Measurements from ENCODE around the gene MYRF.

The MYRF gene

GRCh38 chr11:61791737-61792309 lies 39.4 kb downstream of the MYRF start:
- FAIRE-seq (no peak), DNase-seq (ENCODE audit: extremely low spot score, insufficient read length, low read depth) (no peak)

GRCh38 chr11:61792310-61793082 lies 40.1 kb downstream of the MYRF start, which contains the start of the genes FEN1 and TMEM258:
Gene FEN1 (plus strand): TSS chr11:61792911. CDS start chr11:61795362, 2,451 bp downstream.
Gene TMEM258 (minus strand): TSS chr11:61792599. CDS start chr11:61792558, 41 bp downstream.
- peak; percentile 85 for DNase-seq (ENCODE audit: extremely low spot score, insufficient read length, low read depth)

DNA sequence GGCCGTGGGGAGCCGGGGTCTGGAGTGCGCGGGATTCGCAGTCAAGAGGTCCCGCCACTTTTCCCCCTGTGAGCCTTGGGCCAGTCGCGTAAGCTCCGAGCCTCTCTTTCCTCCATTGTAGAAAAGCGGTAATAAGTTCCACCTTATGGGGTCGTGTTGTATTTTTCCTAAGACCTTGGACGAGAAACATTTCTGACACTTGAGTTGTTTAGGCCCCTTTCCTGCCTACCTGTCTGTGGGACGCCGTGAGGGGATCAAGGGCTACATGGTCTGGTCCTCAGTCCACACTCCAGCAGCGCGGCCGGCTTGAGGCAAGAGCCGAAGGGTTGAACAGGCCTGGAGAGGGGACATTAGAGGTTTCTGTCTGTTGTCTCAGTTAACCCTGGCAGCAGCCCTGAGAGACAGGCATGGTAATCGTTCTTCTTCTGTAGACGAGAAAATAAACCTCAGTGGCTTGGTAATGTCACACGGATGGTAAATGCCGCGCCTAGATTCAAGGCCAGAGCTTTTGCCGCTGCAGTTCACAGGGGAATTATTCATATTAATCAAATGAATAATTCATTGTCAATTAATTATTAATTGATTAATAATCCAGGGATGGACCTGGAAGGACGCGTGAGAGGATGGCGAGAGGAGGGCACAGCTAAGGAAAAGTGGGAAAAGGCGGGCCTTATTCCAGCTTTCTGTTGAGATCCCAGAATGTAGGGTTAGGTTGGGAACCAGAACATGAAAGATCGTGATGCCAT lies 40.8 kb downstream of the MYRF start:
- FAIRE-seq, result no peak
- DNase-seq (ENCODE audit: extremely low spot score, insufficient read length, low read depth), result no peak

More at GRCh38 chr11:61792310-61793082, 40.1 kb downstream of the MYRF start, which contains the start of the genes FEN1 and TMEM258:
- FAIRE-seq, result peak; percentile 81

DNA sequence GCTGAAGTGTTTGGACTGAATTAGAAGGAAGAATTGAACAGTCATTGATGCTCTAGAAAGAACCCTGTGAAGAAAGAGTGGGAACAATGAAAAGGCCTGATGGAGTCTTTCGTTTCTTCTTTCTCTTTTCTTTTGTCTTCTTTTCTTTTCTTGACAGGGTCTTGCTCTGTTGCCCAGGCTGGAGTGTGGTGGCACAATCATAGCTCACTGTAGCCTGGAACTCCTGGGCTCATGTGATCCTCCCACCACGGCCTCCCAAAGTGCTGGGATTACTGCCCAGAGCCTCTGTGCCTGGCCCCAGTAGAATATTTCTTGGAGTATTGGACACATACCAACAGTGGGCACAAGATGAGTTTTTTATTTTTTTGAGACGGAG lies 41.4 kb downstream of the MYRF start:
- FAIRE-seq (no peak), DNase-seq (ENCODE audit: extremely low spot score, insufficient read length, low read depth) (no peak)

GRCh38 chr11:61794579-61794978 lies 42.1 kb downstream of the MYRF start:
- FAIRE-seq (no peak), DNase-seq (ENCODE audit: extremely low spot score, insufficient read length, low read depth) (no peak)

- DNase-seq (ENCODE audit: extremely low spot score, insufficient read length, low read depth), result no peak
- no peak for FAIRE-seq
Observed at GRCh38 chr11:61795459-61795858, 43.0 kb downstream of the MYRF start.

GRCh38 chr11:61795876-61796526 lies 43.6 kb downstream of the MYRF start:
- FAIRE-seq (no peak), DNase-seq (ENCODE audit: extremely low spot score, insufficient read length, low read depth) (no peak)

- FAIRE-seq (peak; percentile 72), DNase-seq (ENCODE audit: extremely low spot score, insufficient read length, low read depth) (peak; percentile 43)
Observed at GRCh38 chr11:61797263-61797944, 45.0 kb downstream of the MYRF start.

GRCh38 chr11:61799665-61800284 lies 47.3 kb downstream of the MYRF start:
- FAIRE-seq (no peak), DNase-seq (ENCODE audit: extremely low spot score, insufficient read length, low read depth) (no peak)

GRCh38 chr11:61800331-61801281 lies 48.2 kb downstream of the MYRF start:
- no peak for DNase-seq (ENCODE audit: extremely low spot score, insufficient read length, low read depth)
- no peak for FAIRE-seq

- FAIRE-seq, result no peak
Observed at GRCh38 chr11:61802605-61803004, 50.2 kb downstream of the MYRF start.

GRCh38 chr11:61803889-61804647 lies 51.6 kb downstream of the MYRF start:
- no peak for FAIRE-seq
- DNase-seq (ENCODE audit: extremely low spot score, insufficient read length, low read depth), result no peak

More at GRCh38 chr11:61802605-61803004, 50.2 kb downstream of the MYRF start:
- DNase-seq (ENCODE audit: extremely low spot score, insufficient read length, low read depth), result no peak

DNA sequence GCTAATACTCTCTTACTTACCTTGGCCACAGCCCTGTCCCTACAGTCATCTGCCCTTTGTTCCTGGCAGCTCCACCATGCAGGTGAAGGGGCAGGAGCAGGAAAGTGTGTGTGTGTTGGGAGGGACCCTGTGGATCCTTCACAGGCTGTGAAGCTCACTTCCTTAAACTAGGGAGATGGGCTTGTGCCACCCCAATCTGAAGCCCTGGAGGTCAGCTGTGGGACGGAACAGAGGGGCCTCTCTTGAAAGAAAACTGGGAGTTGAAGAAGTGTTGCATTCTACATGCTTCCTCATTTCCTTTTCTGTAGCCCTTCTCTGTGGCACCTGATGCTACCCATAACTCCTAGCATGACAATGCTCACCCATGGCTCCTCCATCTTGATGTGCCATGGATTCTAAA lies 52.7 kb downstream of the MYRF start:
- no peak for DNase-seq (ENCODE audit: extremely low spot score, insufficient read length, low read depth)
- no peak for FAIRE-seq

DNA sequence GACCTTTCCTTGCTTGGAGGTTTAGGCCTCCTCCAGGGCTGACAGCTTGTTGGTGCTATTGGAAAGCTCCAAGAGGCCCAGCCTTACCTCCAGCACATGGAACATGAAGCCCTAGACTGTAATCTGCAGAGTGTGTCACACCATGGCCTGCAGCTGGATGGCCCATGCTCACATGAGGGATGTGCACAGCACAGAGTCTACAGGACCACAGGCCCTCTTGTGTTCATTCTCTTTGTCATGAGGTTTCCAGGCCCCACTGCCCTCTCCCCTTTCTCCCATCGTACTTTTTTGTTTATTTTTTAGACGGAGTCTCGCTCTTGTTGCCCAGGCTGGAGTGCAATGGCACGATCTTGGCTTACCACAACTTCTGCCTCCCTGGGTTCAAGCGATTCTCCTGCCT lies 54.3 kb downstream of the MYRF start:
- FAIRE-seq, result no peak
- no peak for DNase-seq (ENCODE audit: extremely low spot score, insufficient read length, low read depth)

DNA sequence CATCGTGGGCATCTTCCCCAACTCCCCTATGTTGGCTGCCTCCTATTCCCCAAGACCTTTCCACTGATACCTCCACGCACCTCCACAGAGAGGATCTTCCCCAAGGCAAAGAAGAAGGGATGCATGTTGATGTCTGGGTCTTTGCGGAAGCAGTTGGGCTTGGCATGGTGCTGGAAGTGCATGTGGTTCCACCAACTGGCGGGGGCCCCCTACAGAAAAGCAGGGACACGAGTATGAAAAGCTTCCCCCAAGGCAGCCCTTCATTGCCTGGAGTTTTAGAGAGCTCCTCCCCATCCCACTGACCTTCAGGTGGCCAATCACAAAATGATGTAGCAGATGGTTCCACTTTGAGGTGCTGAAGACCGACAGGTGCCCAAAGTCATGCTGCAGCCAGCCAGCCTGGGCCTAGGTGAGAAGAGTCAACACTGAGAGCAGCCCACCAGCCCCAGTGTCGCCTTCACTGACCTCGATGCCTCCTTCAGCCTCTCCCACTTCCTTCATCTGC lies 58.3 kb downstream of the MYRF start:
- FAIRE-seq (no peak), DNase-seq (ENCODE audit: extremely low spot score, insufficient read length, low read depth) (no peak)

- FAIRE-seq, result no peak
- no peak for DNase-seq (ENCODE audit: extremely low spot score, insufficient read length, low read depth)
Observed at GRCh38 chr11:61811831-61812230, 59.4 kb downstream of the MYRF start.

- FAIRE-seq (no peak), DNase-seq (ENCODE audit: extremely low spot score, insufficient read length, low read depth) (no peak)
Observed at GRCh38 chr11:61812736-61813411, 60.4 kb downstream of the MYRF start.

Data from GM18507 (cell line).